AG10803 (cell line): Measurements from ENCODE around the gene MRPL10.

Experiments
- DNase-seq: peaks from one replicate; pipeline ENCODE4 v3.0.0; 2010; ENCODE audit warnings: low read depth
- H3K4me3 ChIP-seq: 2 replicates; pipeline ENCODE4 v1.5.1; 2011; ENCODE audit warnings: mild to moderate bottlenecking, low read length, control low read depth
- TF ChIP-seq, protein P1 (sequence below): conservative IDR thresholded peaks from 2 replicates; pipeline ENCODE4 v1.5.1; 2011; ENCODE audit warnings: mild to moderate bottlenecking, low read length, control low read depth, inconsistent platforms

Gene MRPL10

GRCh38 chr17:47831003-47831933 is at the start of gene MRPL10, which contains the start of gene LRRC46:
Gene MRPL10 (minus strand): TSS chr17:47831541. CDS start chr17:47831511, 30 bp downstream.
Gene LRRC46 (plus strand): TSS chr17:47831670. CDS start chr17:47831990, 320 bp downstream.
- H3K4me3 ChIP-seq = peak within 1 kb of the TSS; percentile 98
- peak; percentile 89 for DNase-seq
- TF ChIP-seq, protein P1, sequence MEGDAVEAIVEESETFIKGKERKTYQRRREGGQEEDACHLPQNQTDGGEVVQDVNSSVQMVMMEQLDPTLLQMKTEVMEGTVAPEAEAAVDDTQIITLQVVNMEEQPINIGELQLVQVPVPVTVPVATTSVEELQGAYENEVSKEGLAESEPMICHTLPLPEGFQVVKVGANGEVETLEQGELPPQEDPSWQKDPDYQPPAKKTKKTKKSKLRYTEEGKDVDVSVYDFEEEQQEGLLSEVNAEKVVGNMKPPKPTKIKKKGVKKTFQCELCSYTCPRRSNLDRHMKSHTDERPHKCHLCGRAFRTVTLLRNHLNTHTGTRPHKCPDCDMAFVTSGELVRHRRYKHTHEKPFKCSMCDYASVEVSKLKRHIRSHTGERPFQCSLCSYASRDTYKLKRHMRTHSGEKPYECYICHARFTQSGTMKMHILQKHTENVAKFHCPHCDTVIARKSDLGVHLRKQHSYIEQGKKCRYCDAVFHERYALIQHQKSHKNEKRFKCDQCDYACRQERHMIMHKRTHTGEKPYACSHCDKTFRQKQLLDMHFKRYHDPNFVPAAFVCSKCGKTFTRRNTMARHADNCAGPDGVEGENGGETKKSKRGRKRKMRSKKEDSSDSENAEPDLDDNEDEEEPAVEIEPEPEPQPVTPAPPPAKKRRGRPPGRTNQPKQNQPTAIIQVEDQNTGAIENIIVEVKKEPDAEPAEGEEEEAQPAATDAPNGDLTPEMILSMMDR = peak; percentile 57

GRCh38 chr17:47879776-47880454 is 48.6 kb upstream of the MRPL10 start:
- no peak for DNase-seq
- TF ChIP-seq, protein P1 = no peak
- no peak overlapping the region for H3K4me3 ChIP-seq

- TF ChIP-seq, protein P1 = no peak
- H3K4me3 ChIP-seq = no peak overlapping the region
- DNase-seq = peak; percentile 51
Observed at GRCh38 chr17:47879028-47879585, 47.8 kb upstream of the MRPL10 start.

GRCh38 chr17:47878203-47879027 is 47.1 kb upstream of the MRPL10 start:
- H3K4me3 ChIP-seq = no peak overlapping the region
- TF ChIP-seq, protein P1 = no peak
- no peak for DNase-seq

DNA sequence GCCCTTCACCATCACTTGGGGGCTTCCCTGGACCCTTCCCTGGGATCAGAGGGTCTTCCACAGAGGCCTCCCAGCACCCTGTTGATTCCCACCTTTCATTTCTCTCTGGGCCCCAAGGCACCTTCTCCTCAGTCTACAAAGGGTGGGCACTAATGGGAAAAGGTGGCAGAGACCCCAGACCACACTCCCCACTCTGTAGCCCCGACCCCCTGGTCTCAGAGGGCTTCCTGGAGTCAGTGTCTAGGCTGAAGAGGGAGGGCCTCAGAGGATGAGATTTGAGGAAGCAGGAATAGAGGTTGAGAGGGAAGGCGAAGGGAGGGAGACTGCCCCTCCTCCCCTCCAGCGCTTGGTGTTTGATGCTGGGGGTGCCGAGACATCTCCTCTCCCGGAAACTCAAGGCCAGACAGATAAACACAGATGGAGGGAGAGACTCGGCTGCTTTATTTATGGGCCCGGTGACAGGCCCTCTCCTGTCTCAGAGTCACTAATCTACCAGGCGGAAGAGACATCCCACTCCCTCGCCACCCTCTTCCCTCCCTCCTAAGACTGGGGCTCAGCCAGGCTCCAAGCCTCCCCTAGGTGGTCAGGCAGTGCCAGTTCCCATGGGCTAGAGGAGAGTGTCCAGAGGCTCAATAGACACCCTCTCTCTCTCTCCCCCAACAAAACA is 46.2 kb upstream of the MRPL10 start:
- no peak for DNase-seq
- H3K4me3 ChIP-seq = no peak overlapping the region
- TF ChIP-seq, protein P1 = no peak
